Measurements from ENCODE around the gene CDS2.

Gene CDS2

GRCh38 chr20:5177071-5177470 is 50.3 kb downstream of the CDS2 start:
- DNase-seq, result no peak
- intact Hi-C loops (cut with DNase I), result no loop called here

- intact Hi-C loops (cut with DNase I), result no loop called here
- no peak for DNase-seq
Measured at GRCh38 chr20:5178046-5178445, 51.2 kb downstream of the CDS2 start.

- no peak for DNase-seq
- intact Hi-C loops (cut with DNase I), result no loop called here
Measured at GRCh38 chr20:5180421-5180820, 53.6 kb downstream of the CDS2 start.

GRCh38 chr20:5180933-5181332 is 54.1 kb downstream of the CDS2 start:
- no peak for DNase-seq
- intact Hi-C loops (cut with DNase I), result no loop called here

- intact Hi-C loops (cut with DNase I), result no loop called here
- DNase-seq, result no peak
Measured at GRCh38 chr20:5181492-5181891, 54.7 kb downstream of the CDS2 start.

GRCh38 chr20:5181958-5182357 is 55.1 kb downstream of the CDS2 start:
- intact Hi-C loops (cut with DNase I), result no loop called here
- no peak for DNase-seq

GRCh38 chr20:5182615-5183254 is 55.9 kb downstream of the CDS2 start:
- DNase-seq, result no peak
- intact Hi-C loops (cut with DNase I), result no loop called here

GRCh38 chr20:5183731-5184474 is 57.1 kb downstream of the CDS2 start:
- intact Hi-C loops (cut with DNase I), result no loop called here
- no peak for DNase-seq

- intact Hi-C loops (cut with DNase I), result no loop called here
- DNase-seq, result no peak
Measured at GRCh38 chr20:5184684-5185083, 57.9 kb downstream of the CDS2 start.

- no peak for DNase-seq
- intact Hi-C loops (cut with DNase I), result no loop called here
Measured at GRCh38 chr20:5187122-5187521, 60.3 kb downstream of the CDS2 start.

GRCh38 chr20:5188736-5189135 is 61.9 kb downstream of the CDS2 start:
- intact Hi-C loops (cut with DNase I), result no loop called here
- no peak for DNase-seq

GRCh38 chr20:5189917-5190316 is 63.1 kb downstream of the CDS2 start:
- no peak for DNase-seq
- intact Hi-C loops (cut with DNase I), result no loop called here

GRCh38 chr20:5190444-5190843 is 63.6 kb downstream of the CDS2 start:
- DNase-seq, result no peak
- intact Hi-C loops (cut with DNase I), result no loop called here

GRCh38 chr20:5191829-5192569 is 65.2 kb downstream of the CDS2 start:
- peak in 3 of 10 donors; percentile 32 to 45 (median 43) for DNase-seq
- intact Hi-C loops (cut with DNase I), result loop anchor here (1.0 kb wide), 1 partner anchor 66 kb away; no protein-coding TSS in a partner anchor

- intact Hi-C loops (cut with DNase I), result loop anchor here (1.0 kb wide), 1 partner anchor 66 kb away; no protein-coding TSS in a partner anchor
- DNase-seq, result peak in 1 of 10 donors; percentile 52
Measured at GRCh38 chr20:5192570-5193431, 66.0 kb downstream of the CDS2 start.

GRCh38 chr20:5195655-5196054 is 68.8 kb downstream of the CDS2 start:
- no peak for DNase-seq
- intact Hi-C loops (cut with DNase I), result no loop called here

GRCh38 chr20:5196149-5196548 is 69.3 kb downstream of the CDS2 start:
- intact Hi-C loops (cut with DNase I), result no loop called here
- DNase-seq, result no peak

GRCh38 chr20:5197270-5197827 is 70.5 kb downstream of the CDS2 start:
- intact Hi-C loops (cut with DNase I), result no loop called here
- DNase-seq, result no peak

- intact Hi-C loops (cut with DNase I), result no loop called here
Measured at GRCh38 chr20:5197847-5198650, 71.2 kb downstream of the CDS2 start.

GRCh38 chr20:5198651-5198924 is 71.8 kb downstream of the CDS2 start:
- intact Hi-C loops (cut with DNase I), result no loop called here
- no peak for DNase-seq

More at GRCh38 chr20:5197847-5198650, 71.2 kb downstream of the CDS2 start:
- DNase-seq, result no peak
